HepG2 (cell line): ENCODE measurements around the gene TMEM253. TPM values are rescaled to one million over a fixed set of nuclear protein-coding genes. Genes with fewer than 3 reads are reported as not detected.

Experiments used
- CHCHD3 ChIP-seq: sonication (generic); formaldehyde crosslinking; IDR thresholded peaks from 2 replicates; pipeline ENCODE4 v1.8.0; 2022; ENCODE audit warnings: mild to moderate bottlenecking, missing genetic modification reagents, moderate library complexity
- FOXA3 ChIP-seq: IDR thresholded peaks from 2 replicates; pipeline ENCODE4 v1.6.1; 2016; ENCODE audit warnings: missing genetic modification reagents, missing compliant biosample characterization
- FUBP1 ChIP-seq: sonication (generic); formaldehyde crosslinking; IDR thresholded peaks from 2 replicates; pipeline ENCODE4 v1.5.1; 2020; ENCODE audit warnings: missing genetic modification reagents, mild to moderate bottlenecking, borderline replicate concordance
- GABPA ChIP-seq, 2 experiments: IDR thresholded peaks; 2 replicates each; pipeline ENCODE4 v1.6.1; 2011 to 2016; ENCODE audit warnings: low read depth in 2 of 2, low read length in 1 of 2, missing biosample characterization in 1 of 2, missing genetic modification characterization in 1 of 2
- HNF4A ChIP-seq: sonication (generic); formaldehyde crosslinking; IDR thresholded peaks from 2 replicates; pipeline ENCODE4 v1.4.0; 2020; ENCODE audit warnings: missing genetic modification reagents
- NCOA2 ChIP-seq: sonication (generic); formaldehyde crosslinking; IDR thresholded peaks from 2 replicates; pipeline ENCODE4 v1.8.0; 2022; ENCODE audit warnings: inconsistent platforms
- RNF2 ChIP-seq: fragments of 450-650 bp; conservative IDR thresholded peaks from 2 replicates; pipeline ENCODE4 v1.6.1; 2016; ENCODE audit warnings: low read depth
- SNAPC2 ChIP-seq: sonication (generic); formaldehyde crosslinking; IDR thresholded peaks from 2 replicates; pipeline ENCODE4 v1.8.1; 2022; ENCODE audit warnings: mild to moderate bottlenecking, missing genetic modification reagents
- THRA ChIP-seq: sonication (generic); formaldehyde crosslinking; IDR thresholded peaks from 2 replicates; pipeline ENCODE4 v1.4.0; 2020; ENCODE audit warnings: missing genetic modification reagents, borderline replicate concordance
- ZHX2 ChIP-seq, 2 experiments: sonication (generic) in 1 of 2; formaldehyde crosslinking in 1 of 2; IDR thresholded peaks; 2 replicates each; pipeline versions ENCODE4 v1.6.1 to v1.9.0; 2014 to 2022; ENCODE audit warnings: antibody characterized with exemption in 1 of 2, borderline replicate concordance in 1 of 2, inconsistent platforms in 1 of 2, low read depth in 1 of 2, missing genetic modification reagents in 1 of 2
- ZNF513 ChIP-seq: sonication (generic); formaldehyde crosslinking; conservative IDR thresholded peaks from 2 replicates; pipeline ENCODE4 v1.5.0; 2020; ENCODE audit warnings: missing genetic modification reagents
- ZNF556 ChIP-seq: sonication (generic); formaldehyde crosslinking; IDR thresholded peaks from 2 replicates; pipeline ENCODE4 v1.4.0; 2020; ENCODE audit warnings: mild to moderate bottlenecking, missing genetic modification reagents, borderline replicate concordance
- polyA plus RNA-seq, 8 experiments: library from polyadenylated mRNA; depleted of rRNA in 3 of 8; stranded (reverse) in 7 of 8; unstranded in 1 of 8; fragments of >200 nt; fragmentation: Illumina TruSeq in 4 of 8; extraction: Trizol in 4 of 8; gene quantifications; 2 replicates each; pipeline versions ENCODE4 v1.2.1 to v1.2.3, GENCODE V29; 2011 to 2016; ENCODE audit warnings: low read depth in 4 of 8, missing spikeins in 1 of 8, mixed read lengths in 1 of 8; ENCODE audit not compliant: insufficient read depth in 1 of 8
- total RNA-seq, 5 experiments: library from RNA; depleted of rRNA; stranded (reverse); fragments of >200 nt; fragmentation: Illumina TruSeq; extraction: Trizol; gene quantifications; 2 replicates each; pipeline ENCODE4 v1.2.3, GENCODE V29; 2016; ENCODE audit warnings: low read depth in 1 of 5
- TF ChIP-seq, protein P1 (sequence below): sonication (generic); formaldehyde crosslinking; IDR thresholded peaks from 2 replicates; pipeline ENCODE4 v1.4.0; 2020; ENCODE audit warnings: low read depth, mild to moderate bottlenecking, missing genetic modification reagents

The TMEM253 gene
- total and polyA plus RNA-seq, 2 of the 13 experiments (the other 11 are each of a cell fraction or from before 2014, with no cell fraction given), result 0.29 to 0.45 TPM

DNA sequence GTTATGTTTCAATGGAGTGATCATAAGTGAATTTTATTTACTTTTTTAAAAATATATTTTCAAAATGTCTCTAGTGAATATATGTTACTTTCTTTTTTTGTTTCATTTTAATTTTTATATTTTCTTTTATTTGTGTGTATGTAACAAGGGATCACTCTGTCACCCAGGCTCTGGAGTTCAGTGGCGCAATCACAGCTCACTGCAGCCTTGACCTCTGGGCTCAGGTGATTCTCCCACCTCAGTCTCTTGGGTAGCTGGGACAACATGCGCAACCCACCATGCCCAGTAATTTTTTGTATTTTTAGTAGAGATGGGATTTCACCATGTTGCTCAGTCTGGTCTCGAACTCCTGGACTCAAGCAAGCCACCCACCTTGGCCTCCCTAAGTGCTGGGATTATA is 18.1 kb downstream of the TMEM253 start (continued):
- TF ChIP-seq ZNF513 (CRISPR knock-in tag) (no peak), RNF2 (no peak), HNF4A (CRISPR knock-in tag) (peak; percentile 51; the same call in 1 of the 2 replicates), GABPA (IDR thresholded peaks at IDR 0.05; ENCODE audit: low read depth, low read length) (no peak), GABPA (CRISPR knock-in tag; IDR thresholded peaks at IDR 0.05; ENCODE audit: low read depth) (no peak), FOXA3 (CRISPR knock-in tag) (peak; percentile 14; the same call in 1 of the 2 replicates), SNAPC2 (CRISPR knock-in tag) (no peak), FUBP1 (CRISPR knock-in tag) (no peak), ZHX2 (IDR thresholded peaks at IDR 0.05; ENCODE audit: low read depth) (no peak), ZHX2 (CRISPR knock-in tag; IDR thresholded peaks at IDR 0.05; ENCODE audit: borderline replicate concordance) (no peak), THRA (CRISPR knock-in tag) (peak; percentile 83; the same call in 1 of the 2 replicates), CHCHD3 (CRISPR knock-in tag) (no peak), ZNF556 (no peak), NCOA2 (0 out of 2 replicates have a peak, but pooled peaks have one; percentile 29)
- TF ChIP-seq, protein P1, sequence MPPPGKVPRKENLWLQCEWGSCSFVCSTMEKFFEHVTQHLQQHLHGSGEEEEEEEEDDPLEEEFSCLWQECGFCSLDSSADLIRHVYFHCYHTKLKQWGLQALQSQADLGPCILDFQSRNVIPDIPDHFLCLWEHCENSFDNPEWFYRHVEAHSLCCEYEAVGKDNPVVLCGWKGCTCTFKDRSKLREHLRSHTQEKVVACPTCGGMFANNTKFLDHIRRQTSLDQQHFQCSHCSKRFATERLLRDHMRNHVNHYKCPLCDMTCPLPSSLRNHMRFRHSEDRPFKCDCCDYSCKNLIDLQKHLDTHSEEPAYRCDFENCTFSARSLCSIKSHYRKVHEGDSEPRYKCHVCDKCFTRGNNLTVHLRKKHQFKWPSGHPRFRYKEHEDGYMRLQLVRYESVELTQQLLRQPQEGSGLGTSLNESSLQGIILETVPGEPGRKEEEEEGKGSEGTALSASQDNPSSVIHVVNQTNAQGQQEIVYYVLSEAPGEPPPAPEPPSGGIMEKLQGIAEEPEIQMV (CRISPR knock-in tag), result no peak
